SK-N-MC (cell line): ENCODE data around the gene SUCLG2.

Source experiments
- EZH2 ChIP-seq: fragments of 200-600 bp; sonication (generic); IDR thresholded peaks from one replicate; pipeline ENCODE4 v1.6.1; 2017; ENCODE audit warnings: antibody characterized with exemption
- POLR2AphosphoS5 ChIP-seq: IDR thresholded peaks from 2 replicates; pipeline ENCODE4 v1.6.1; 2012; ENCODE audit warnings: mild to moderate bottlenecking, low read depth, low read length, borderline replicate concordance

GRCh38 chr3:67569324-67569723, 85.1 kb downstream of the SUCLG2 start:
- TF ChIP-seq EZH2: no peak
- TF ChIP-seq POLR2AphosphoS5: no peak
